ENCODE measurements around the gene SUMO3. TPM values are rescaled to one million over a fixed set of nuclear protein-coding genes. Genes with fewer than 3 reads are reported as not detected.

Gene SUMO3
- total RNA-seq, 2 experiments from 2014 or later, result 60.3 to 85.5 TPM

- Histone ChIP-seq H3K9me3 (ENCODE audit: low read length) (no peaks in the 10 kb centered on the region; the same call in 1 of the 2 replicates), H3K4me1 (ENCODE audit: insufficient read depth, low read length, poor library complexity, severe bottlenecking) (peaks cover 10% of the 10 kb centered on the region), H3K4me2 (ENCODE audit: low read length) (no peak overlapping the region), H3K79me2 (ENCODE audit: insufficient read depth, low read depth, low read length) (no peaks in the 10 kb centered on the region), H3K9me2 (ENCODE audit: insufficient read depth, low read length) (no peaks in the 10 kb centered on the region), H3K27ac (ENCODE audit: low read depth, low read length, poor library complexity, severe bottlenecking) (no peak overlapping the region), H3K36me3 (ENCODE audit: insufficient read depth, low read length) (no peaks in the 10 kb centered on the region), H4K20me1 (ENCODE audit: insufficient read depth, low read length) (no peaks in the 10 kb centered on the region), H3K4me3 (ENCODE audit: low read depth, low read length, poor library complexity, severe bottlenecking) (no peak overlapping the region), H2AFZ (ENCODE audit: low read length) (no peak overlapping the region)
- ChIA-PET CTCF (ENCODE audit: unreplicated experiment) (no interaction called here), POLR2A (no interaction called here)
- BruUV-seq (replicated peaks), result no TSS peak
- TF ChIP-seq EZH2phosphoT487 (IDR thresholded peaks at IDR 0.05; ENCODE audit: borderline replicate concordance, low read depth, low read length), result no peak
- TF ChIP-seq, protein P1, sequence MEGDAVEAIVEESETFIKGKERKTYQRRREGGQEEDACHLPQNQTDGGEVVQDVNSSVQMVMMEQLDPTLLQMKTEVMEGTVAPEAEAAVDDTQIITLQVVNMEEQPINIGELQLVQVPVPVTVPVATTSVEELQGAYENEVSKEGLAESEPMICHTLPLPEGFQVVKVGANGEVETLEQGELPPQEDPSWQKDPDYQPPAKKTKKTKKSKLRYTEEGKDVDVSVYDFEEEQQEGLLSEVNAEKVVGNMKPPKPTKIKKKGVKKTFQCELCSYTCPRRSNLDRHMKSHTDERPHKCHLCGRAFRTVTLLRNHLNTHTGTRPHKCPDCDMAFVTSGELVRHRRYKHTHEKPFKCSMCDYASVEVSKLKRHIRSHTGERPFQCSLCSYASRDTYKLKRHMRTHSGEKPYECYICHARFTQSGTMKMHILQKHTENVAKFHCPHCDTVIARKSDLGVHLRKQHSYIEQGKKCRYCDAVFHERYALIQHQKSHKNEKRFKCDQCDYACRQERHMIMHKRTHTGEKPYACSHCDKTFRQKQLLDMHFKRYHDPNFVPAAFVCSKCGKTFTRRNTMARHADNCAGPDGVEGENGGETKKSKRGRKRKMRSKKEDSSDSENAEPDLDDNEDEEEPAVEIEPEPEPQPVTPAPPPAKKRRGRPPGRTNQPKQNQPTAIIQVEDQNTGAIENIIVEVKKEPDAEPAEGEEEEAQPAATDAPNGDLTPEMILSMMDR (conservative IDR thresholded peaks at IDR 0.05; ENCODE audit: low read length), result no peak
- intact Hi-C loops (cut with micrococcal nuclease; ENCODE audit: unreplicated experiment), result no loop called here
- no peak for DNase-seq (ENCODE audit: low spot score)
These were observed 11.7 kb upstream of the SUMO3 start for GRCh38 chr21:44829507-44830092.

DNA sequence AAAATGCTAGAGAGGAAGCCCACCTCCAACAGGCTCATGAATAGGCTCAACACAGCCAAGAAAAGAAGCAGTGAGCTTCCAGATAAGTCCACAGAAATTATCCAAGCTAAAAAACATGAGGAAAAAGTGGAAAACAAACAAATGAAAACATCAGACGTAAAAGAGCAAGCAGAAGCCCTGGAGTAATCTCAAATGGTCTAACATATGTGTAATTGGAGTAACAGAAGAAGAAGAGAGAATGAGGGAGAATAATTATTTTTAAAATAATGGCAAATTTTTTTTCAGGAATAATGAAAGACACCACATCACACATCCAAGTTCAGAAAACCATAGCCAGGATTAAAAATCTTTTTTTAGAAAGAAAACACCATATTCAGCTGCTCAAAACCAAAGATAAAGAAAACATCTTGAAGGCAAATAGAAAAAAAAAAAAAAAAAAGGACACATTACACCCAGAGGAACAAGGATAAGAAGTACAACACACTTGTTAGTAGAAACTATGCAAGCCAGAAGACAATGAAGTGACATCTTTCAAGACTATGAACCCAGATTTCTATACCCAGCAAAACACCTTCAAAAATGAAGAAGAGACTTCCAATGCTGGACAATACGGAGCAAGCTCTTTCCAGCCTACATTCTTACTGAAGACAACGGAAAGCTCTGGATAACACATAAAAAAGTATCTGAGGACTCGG, 10.6 kb upstream of the SUMO3 start:
- H3K4me1 ChIP-seq (ENCODE audit: insufficient read depth, low read length, poor library complexity, severe bottlenecking), result peaks cover 10% of the 10 kb centered on the region
- H3K4me2 ChIP-seq (ENCODE audit: low read length), result no peak overlapping the region
- BruUV-seq (replicated peaks), result no TSS peak
- H2AFZ ChIP-seq (ENCODE audit: low read length), result no peak overlapping the region
- no peaks in the 10 kb centered on the region for H3K9me2 ChIP-seq (ENCODE audit: insufficient read depth, low read length)
- no peak overlapping the region for H3K27ac ChIP-seq (ENCODE audit: low read depth, low read length, poor library complexity, severe bottlenecking)
- no peak overlapping the region for H3K4me3 ChIP-seq (ENCODE audit: low read depth, low read length, poor library complexity, severe bottlenecking)
- H3K79me2 ChIP-seq (ENCODE audit: insufficient read depth, low read depth, low read length), result no peaks in the 10 kb centered on the region
- peaks cover 3% of the 10 kb centered on the region for H3K9me3 ChIP-seq (ENCODE audit: low read length)
- ChIA-PET CTCF (ENCODE audit: unreplicated experiment) (no interaction called here), POLR2A (interaction anchor here (0.6 to 0.8 kb wide), 4 partner anchors 49 to 1406 kb away, joined by 3 to 4 read pairs (median 3); no protein-coding TSS in a partner anchor)
- H3K36me3 ChIP-seq (ENCODE audit: insufficient read depth, low read length), result no peaks in the 10 kb centered on the region
- intact Hi-C loops (cut with micrococcal nuclease; ENCODE audit: unreplicated experiment), result no loop called here
- no peak for DNase-seq (ENCODE audit: low spot score)
- no peaks in the 10 kb centered on the region for H4K20me1 ChIP-seq (ENCODE audit: insufficient read depth, low read length)
- TF ChIP-seq EZH2phosphoT487 (IDR thresholded peaks at IDR 0.05; ENCODE audit: borderline replicate concordance, low read depth, low read length), result no peak
- TF ChIP-seq, protein P1 (conservative IDR thresholded peaks at IDR 0.05; ENCODE audit: low read length), result no peak

DNA sequence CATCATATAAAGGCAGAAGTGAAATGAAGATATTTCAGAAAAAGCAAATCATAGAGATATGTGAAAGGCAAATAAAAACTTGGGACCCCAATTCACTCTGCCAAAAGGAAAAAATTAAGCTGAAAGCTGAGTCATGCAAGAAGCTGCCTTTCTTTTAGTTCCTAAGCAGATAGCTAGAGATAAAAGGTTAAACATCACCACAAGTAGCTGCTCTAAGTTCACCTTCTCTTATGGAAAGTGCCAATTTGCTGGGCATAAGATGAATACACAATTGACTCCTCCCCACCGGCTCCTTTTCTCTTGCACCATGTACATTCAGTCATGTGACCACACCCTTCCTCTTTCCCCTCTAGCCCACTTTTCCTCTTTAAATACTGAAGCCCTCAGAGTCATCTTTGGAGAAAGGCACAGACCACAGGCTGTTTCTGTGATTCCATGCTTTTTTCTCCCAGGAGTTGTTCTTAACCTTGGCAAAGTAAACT, 5.4 kb upstream of the SUMO3 start:
- no peak overlapping the region for H2AFZ ChIP-seq (ENCODE audit: low read length)
- no peaks in the 10 kb centered on the region for H3K9me2 ChIP-seq (ENCODE audit: insufficient read depth, low read length)
- DNase-seq (ENCODE audit: low spot score), result no peak
- no peak overlapping the region for H3K4me2 ChIP-seq (ENCODE audit: low read length)
- H3K4me1 ChIP-seq (ENCODE audit: insufficient read depth, low read length, poor library complexity, severe bottlenecking), result no peaks in the 10 kb centered on the region
- no peak overlapping the region for H3K4me3 ChIP-seq (ENCODE audit: low read depth, low read length, poor library complexity, severe bottlenecking)
- ChIA-PET POLR2A (no interaction called here), CTCF (ENCODE audit: unreplicated experiment) (no interaction called here)
- no peaks in the 10 kb centered on the region for H4K20me1 ChIP-seq (ENCODE audit: insufficient read depth, low read length)
- no TSS peak for BruUV-seq (replicated peaks)
- H3K36me3 ChIP-seq (ENCODE audit: insufficient read depth, low read length), result no peaks in the 10 kb centered on the region
- no peak for TF ChIP-seq EZH2phosphoT487 (IDR thresholded peaks at IDR 0.05; ENCODE audit: borderline replicate concordance, low read depth, low read length)
- TF ChIP-seq, protein P1 (conservative IDR thresholded peaks at IDR 0.05; ENCODE audit: low read length), result no peak
- peaks cover 15% of the 10 kb centered on the region for H3K9me3 ChIP-seq (ENCODE audit: low read length)
- H3K79me2 ChIP-seq (ENCODE audit: insufficient read depth, low read depth, low read length), result no peaks in the 10 kb centered on the region
- intact Hi-C loops (cut with micrococcal nuclease; ENCODE audit: unreplicated experiment), result no loop called here
- no peak overlapping the region for H3K27ac ChIP-seq (ENCODE audit: low read depth, low read length, poor library complexity, severe bottlenecking)
